Transverse colon (tissue), 4 donors: ENCODE measurements around the gene ABLIM2. TPM values are rescaled to one million over a fixed set of nuclear protein-coding genes. Genes with fewer than 3 reads are reported as not detected.

Experiments
- DNase-seq: peaks from one replicate; pipeline ENCODE4 v3.0.0-alpha.2; 2019
- H3K27ac ChIP-seq, 4 donors: fragments of 200-600 bp; sonication (generic); 2 replicates each; pipeline ENCODE4 v1.5.1; 2016 to 2018; ENCODE audit warnings: inconsistent platforms in 4 of 4
- H3K27me3 ChIP-seq: fragments of 200-600 bp; sonication (generic); 2 replicates; pipeline ENCODE4 v1.5.1; 2017; ENCODE audit warnings: inconsistent platforms
- H3K36me3 ChIP-seq, 4 donors: fragments of 200-600 bp; sonication (generic); 2 replicates each; pipeline ENCODE4 v1.5.1; 2017 to 2019; ENCODE audit warnings: inconsistent platforms in 4 of 4
- H3K4me1 ChIP-seq, 4 donors: fragments of 200-600 bp; sonication (generic); 2 replicates each; pipeline ENCODE4 v1.5.1; 2017 to 2020; ENCODE audit warnings: inconsistent platforms in 4 of 4
- H3K4me3 ChIP-seq, 4 donors: fragments of 200-600 bp; sonication (generic); 1 replicate in 1 of 4; 2 replicates in 3 of 4; pipeline versions ENCODE4 v1.5.1 to v1.6.1; 2017 to 2019; ENCODE audit warnings: inconsistent platforms in 4 of 4
- H3K9me3 ChIP-seq, 2 donors: fragments of 200-600 bp; sonication (generic); 2 replicates each; pipeline ENCODE4 v1.5.1; 2017 to 2019; ENCODE audit warnings: inconsistent platforms in 2 of 2
- CTCF ChIP-seq, 5 experiments: fragments of 200-600 bp in 3 of 5; fragments of 450-650 bp in 2 of 5; sonication (generic) in 3 of 5; IDR thresholded peaks; 1 replicate in 2 of 5; 2 replicates in 3 of 5; pipeline ENCODE4 v1.5.1; 2016 to 2017; ENCODE audit warnings: antibody characterized with exemption in 5 of 5, inconsistent platforms in 3 of 5, mild to moderate bottlenecking in 2 of 5, moderate library complexity in 1 of 5
- EP300 ChIP-seq: sonication (generic); formaldehyde crosslinking; IDR thresholded peaks from one replicate; pipeline ENCODE4 v1.6.1; 2017; ENCODE audit warnings: antibody characterized with exemption, low read depth
- POLR2A ChIP-seq: fragments of 450-650 bp; IDR thresholded peaks from one replicate; pipeline ENCODE4 v1.6.1; 2016; ENCODE audit warnings: antibody characterized with exemption, mild to moderate bottlenecking, moderate library complexity
- POLR2AphosphoS5 ChIP-seq, 3 donors: sonication (generic); formaldehyde crosslinking; IDR thresholded peaks; one replicate each; pipeline ENCODE4 v1.6.1; 2016; ENCODE audit warnings: antibody characterized with exemption in 3 of 3
- WGBS, 2 donors: methylation state at CpG; one replicate each; pipeline ENCODE4 v1.1.5; 2018; ENCODE audit warnings: low coverage in 1 of 2; 5-methylcytosine and 5-hydroxymethylcytosine counted together
- in situ Hi-C, 4 donors: fragments of 200-750 bp; cut with MboI; loops; one replicate each; pipeline versions ENCODE4 v1.15.0 to v1.15.1; 2017; ENCODE audit warnings: low sequenced_read_pairs in 3 of 4, low pct_ligation_motif_present in 1 of 4, low pct_unique_long_range_greater_than_20kb in 1 of 4
- intact Hi-C: fragments of 100-400 bp; cut with DNase I; formaldehyde crosslinking; loops from one replicate; pipeline ENCODE4 v1.15.1; 2023; ENCODE audit warnings: low total_unique reads
- total RNA-seq, 4 donors: library from RNA; depleted of rRNA; stranded (reverse); fragments of >200 nt; gene quantifications; one replicate each; pipeline ENCODE4 v1.1.0, GENCODE V29; 2016

ABLIM2 gene
- total RNA-seq = 10 to 100 TPM in 3 of 4 donors, 1 to 10 TPM in 1; 3.2 to 58.4 (median 14.2) TPM

- H3K27me3 ChIP-seq = peaks cover 10% of the 10 kb centered on the region
- in situ Hi-C loops (loop anchor here in 1 of 4 donors (25.0 kb wide), 1 partner anchor 253 kb away; no protein-coding TSS in a partner anchor), intact Hi-C loops (no loop called here)
- 0% methylated on average over 71 of the region's 96 CpGs; no CpG with 5 or more reads in 1 of the 2 donors for WGBS, 2 donors
- DNase-seq = peak; percentile 99
- peaks cover 12 to 24% (median 21%) of the 10 kb centered on the region in 4 donors for H3K4me1 ChIP-seq
- H3K4me3 ChIP-seq = peak within 1 kb of the TSS; percentile 44 to 91 (median 72)
- peak within 1 kb of the TSS; percentile 65 to 84 (median 72) for H3K27ac ChIP-seq
- no peaks in the 10 kb centered on the region for H3K36me3 ChIP-seq
- TF ChIP-seq POLR2AphosphoS5 (IDR thresholded peaks at IDR 0.05) = peak; percentile 84 to 91 (median 85)
- TF ChIP-seq EP300 = no peak
- TF ChIP-seq POLR2A = peak; percentile 71
- TF ChIP-seq CTCF (IDR thresholded peaks at IDR 0.05) = no peak
- no peaks in the 10 kb centered on the region for H3K9me3 ChIP-seq
Observed at GRCh38 chr4:8158710-8159536, at the start of gene ABLIM2. TSS of gene ABLIM2 (minus strand) at chr4:8158813. CDS start at chr4:8158689, 124 bp downstream.

GRCh38 chr4:8207314-8207713 lies 48.7 kb upstream of the ABLIM2 start:
- no peak for DNase-seq
- H3K4me3 ChIP-seq = no peak overlapping the region
- H3K4me1 ChIP-seq = peaks cover 0 to 7% (median 6%) of the 10 kb centered on the region in 4 donors
- TF ChIP-seq POLR2AphosphoS5 (IDR thresholded peaks at IDR 0.05) (no peak), POLR2A (no peak), CTCF (IDR thresholded peaks at IDR 0.05) (no peak), EP300 (no peak)
- no peak overlapping the region for H3K27ac ChIP-seq
- in situ Hi-C loops = no loop called here
- WGBS, 2 donors = 92 to 100% methylated on average over 1 to 6 of the region's 6 CpGs
- H3K36me3 ChIP-seq = no peaks in the 10 kb centered on the region
- H3K9me3 ChIP-seq = no peaks in the 10 kb centered on the region
- H3K27me3 ChIP-seq = no peaks in the 10 kb centered on the region
- intact Hi-C loops = no loop called here

GRCh38 chr4:8205749-8206611 lies 47.4 kb upstream of the ABLIM2 start:
- no peaks in the 10 kb centered on the region for H3K36me3 ChIP-seq
- DNase-seq = no peak
- no peaks in the 10 kb centered on the region for H3K27me3 ChIP-seq
- no peaks in the 10 kb centered on the region for H3K9me3 ChIP-seq
- intact Hi-C loops = no loop called here
- TF ChIP-seq POLR2AphosphoS5 (IDR thresholded peaks at IDR 0.05) (no peak), POLR2A (no peak), EP300 (no peak), CTCF (IDR thresholded peaks at IDR 0.05) (no peak)
- no peak overlapping the region for H3K4me3 ChIP-seq
- H3K4me1 ChIP-seq = peaks cover 0 to 7% (median 6%) of the 10 kb centered on the region in 4 donors
- in situ Hi-C loops = no loop called here
- WGBS, 2 donors = 71% methylated on average over 26 of the region's 26 CpGs; no CpG with 5 or more reads in 1 of the 2 donors
- H3K27ac ChIP-seq = no peak overlapping the region

- H3K4me3 ChIP-seq = no peak overlapping the region
- no peaks in the 10 kb centered on the region for H3K27me3 ChIP-seq
- H3K9me3 ChIP-seq = no peaks in the 10 kb centered on the region
- H3K27ac ChIP-seq = no peak overlapping the region
- WGBS, 2 donors = 85% methylated on average over 18 of the region's 19 CpGs; no CpG with 5 or more reads in 1 of the 2 donors
- H3K36me3 ChIP-seq = no peaks in the 10 kb centered on the region
- peaks cover 0 to 11% (median 8%) of the 10 kb centered on the region in 4 donors for H3K4me1 ChIP-seq
- in situ Hi-C loops (no loop called here), intact Hi-C loops (no loop called here)
- DNase-seq = no peak
- TF ChIP-seq POLR2AphosphoS5 (IDR thresholded peaks at IDR 0.05) (no peak), POLR2A (no peak), CTCF (IDR thresholded peaks at IDR 0.05) (no peak), EP300 (no peak)
Observed at GRCh38 chr4:8205241-8205707, 46.7 kb upstream of the ABLIM2 start.
